GM18519 (cell line): ENCODE results near the gene KCNG2.

Experiments
- ATAC-seq: cut with Tn5 transposase; IDR thresholded peaks from one replicate; pipeline ENCODE4 v1.9.1; 2021; ENCODE audit warnings: mild to moderate bottlenecking, moderate library complexity; ENCODE audit not compliant: unreplicated experiment, low FRiP score

Gene KCNG2

DNA sequence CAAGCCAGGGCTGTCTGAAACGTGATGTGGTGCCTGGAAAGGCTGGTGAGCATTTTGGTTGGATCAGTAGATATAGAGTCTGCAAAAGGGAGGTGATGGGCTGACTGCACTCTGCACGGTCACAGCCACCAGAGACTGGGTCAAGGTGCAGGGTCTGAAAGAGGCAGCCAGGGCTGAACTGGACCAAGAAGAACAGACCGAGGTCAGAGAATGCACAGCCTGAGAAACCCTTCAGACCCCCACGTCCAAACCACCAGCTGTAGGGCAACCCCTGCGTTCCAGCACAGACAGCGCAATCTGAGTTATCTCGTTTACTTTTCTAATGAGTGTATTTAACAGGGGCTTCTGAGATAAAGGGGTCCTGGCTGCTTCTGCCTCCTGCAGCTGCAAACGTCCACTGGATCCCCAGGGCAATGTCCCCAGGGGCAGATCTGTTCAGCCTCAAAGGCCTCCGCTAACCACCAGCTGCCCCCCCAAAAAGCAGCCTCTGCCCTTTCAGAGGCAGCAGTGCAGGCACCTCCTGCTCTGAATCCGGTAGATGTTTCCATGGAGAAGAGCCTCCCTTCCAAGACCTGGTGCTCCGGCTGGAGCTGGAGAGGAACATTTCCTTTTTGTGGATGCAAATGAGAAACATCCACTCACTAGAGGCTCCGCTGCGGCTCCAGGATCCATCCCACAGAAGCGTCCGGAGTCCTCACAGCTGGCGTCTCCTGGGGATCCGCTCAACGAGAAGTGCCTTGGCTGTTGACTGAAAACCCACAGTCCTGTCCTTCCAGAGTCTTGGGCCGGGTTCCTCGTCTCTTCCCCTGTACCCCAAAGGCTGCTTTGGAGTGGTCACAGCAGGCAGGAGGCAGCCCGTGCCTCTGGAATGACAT, 970 bp upstream of the KCNG2 start:
- ATAC-seq: no peak

GRCh38 chr18:79798346-79798998, 734 bp downstream of the KCNG2 start:
- ATAC-seq: no peak

DNA sequence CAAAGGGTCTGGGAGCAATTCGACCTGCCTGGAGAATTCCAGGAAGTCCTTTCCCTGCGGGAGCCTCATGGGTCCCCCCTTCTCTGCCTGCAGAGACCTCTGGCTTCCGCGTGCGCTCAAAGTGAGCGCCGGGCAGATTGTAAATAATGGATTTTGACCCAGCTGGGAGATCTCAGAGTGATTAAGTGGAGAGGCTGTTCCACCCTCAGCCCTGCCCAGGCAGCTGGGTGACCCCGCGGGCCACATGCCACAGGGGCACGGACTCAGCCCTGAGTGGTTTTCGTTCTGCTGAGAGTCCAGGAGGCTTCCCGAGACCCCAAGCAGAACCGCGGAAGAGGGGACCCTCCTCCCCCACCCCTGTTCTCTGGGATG, 1.2 kb downstream of the KCNG2 start:
- ATAC-seq: no peak

GRCh38 chr18:79799619-79800370, 2.1 kb downstream of the KCNG2 start:
- no peak for ATAC-seq

DNA sequence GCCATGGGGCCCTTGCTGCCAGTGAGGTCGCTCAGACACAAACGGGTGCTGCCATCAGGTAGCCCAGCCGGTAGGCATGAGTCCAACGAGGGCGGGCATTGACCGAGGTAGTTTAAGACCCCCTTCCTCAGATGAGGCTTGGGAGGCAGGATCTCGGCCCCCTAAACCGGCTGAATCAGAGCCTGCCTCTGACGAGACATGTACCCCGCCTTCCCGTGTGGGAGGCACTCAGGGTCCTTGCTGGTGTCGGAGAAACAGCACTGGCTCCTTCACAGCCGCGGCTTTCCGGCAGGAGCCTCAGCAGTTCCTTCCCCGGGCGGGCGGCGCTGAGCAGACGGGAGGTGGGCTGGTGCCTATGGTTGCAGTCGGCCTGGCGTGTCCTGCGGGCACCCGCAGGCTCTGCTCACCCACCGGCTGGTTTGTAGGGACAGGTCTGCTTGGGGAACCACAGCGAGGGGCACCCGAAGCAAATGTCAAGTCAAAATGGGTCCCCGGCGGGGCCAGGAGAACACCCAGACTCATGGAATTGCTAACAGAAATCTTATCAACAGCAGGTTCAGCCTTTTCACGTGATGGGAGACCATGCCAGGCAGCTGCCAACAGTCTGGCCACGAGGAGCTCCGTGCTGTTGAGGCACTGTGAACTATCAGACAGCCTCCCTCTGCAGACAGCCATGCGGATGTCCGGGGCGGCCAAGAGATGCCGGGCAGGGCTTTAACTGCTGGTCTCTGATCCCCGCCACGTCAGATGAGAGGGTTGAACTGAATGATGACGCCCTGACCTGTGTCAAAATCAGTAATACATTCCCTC, 2.8 kb downstream of the KCNG2 start:
- ATAC-seq: no peak

- ATAC-seq: no peak
Observed at GRCh38 chr18:79801217-79801616, 3.5 kb downstream of the KCNG2 start.

GRCh38 chr18:79801641-79802040, 3.9 kb downstream of the KCNG2 start:
- no peak for ATAC-seq

DNA sequence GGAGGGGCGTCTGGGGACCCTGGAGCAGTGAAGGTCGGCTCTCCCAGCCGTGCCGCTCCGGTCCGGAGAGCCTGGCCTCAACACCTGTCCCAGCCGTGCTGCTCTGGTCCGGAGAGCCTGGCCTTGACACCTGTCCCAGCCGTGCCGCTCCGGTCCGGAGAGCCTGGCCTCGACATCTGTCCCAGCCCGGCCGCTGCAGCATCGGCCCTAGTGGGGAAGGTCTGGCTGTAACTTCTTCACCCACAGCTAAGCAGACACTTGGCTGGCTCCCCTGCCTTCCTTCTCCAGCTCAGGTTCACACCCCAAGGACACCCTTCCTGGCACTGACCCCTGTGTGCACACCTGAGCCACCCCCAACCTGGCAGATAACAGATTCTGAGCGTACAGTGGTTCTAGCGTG, 4.6 kb downstream of the KCNG2 start:
- no peak for ATAC-seq

DNA sequence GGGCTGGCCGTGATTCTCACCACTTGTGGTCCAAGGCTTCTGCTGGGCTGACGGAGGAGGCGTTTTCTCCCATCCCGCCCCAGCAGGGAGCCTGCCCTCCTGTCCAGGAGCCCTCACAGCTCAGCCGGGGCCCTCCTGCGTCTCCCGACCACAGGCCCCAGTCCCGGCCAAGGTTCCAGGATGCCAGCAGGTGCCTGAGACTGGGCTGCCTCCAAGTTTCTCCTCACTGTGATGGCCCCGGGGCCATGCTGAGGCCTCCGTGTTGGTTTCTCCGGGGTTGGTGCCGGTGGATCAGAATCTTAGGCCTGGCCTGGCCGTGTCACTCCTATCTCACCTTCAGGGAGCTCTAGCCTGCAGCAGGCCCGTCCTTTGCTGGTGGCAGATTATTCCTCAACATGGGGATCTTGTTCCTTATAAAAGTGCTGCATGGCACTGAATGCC, 5.9 kb downstream of the KCNG2 start:
- ATAC-seq: no peak

DNA sequence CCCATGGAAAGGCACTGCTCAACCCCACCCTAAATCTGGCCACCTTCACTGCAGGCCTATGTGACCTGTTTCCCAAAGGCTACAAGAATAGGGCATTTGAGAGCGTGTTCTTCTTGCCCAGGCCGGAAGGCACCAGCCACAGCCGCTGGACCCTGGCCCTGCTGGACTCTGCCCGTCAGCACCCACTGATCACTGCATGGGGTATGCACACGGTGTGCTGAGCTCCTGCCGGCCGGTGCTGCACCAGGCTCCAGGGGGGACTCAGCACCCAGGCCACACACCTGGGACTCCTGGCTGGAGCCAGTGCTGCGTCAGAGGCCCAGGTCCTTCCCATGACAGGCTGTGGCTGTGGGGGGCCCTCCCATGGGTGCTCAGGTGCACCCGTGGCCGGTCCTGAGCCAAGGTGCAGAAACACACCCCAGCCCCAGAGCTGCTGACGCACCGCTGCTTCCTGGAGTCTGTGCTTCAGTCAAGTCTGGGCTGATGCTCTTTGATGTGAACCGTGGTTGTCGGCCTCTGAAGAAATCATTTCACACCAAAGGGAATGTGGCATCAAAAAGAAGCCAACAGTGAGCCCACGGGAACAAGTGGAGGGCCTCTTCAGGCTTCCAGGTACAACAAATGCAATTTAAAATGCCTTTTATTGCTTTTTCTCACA, 6.5 kb downstream of the KCNG2 start:
- ATAC-seq: no peak

DNA sequence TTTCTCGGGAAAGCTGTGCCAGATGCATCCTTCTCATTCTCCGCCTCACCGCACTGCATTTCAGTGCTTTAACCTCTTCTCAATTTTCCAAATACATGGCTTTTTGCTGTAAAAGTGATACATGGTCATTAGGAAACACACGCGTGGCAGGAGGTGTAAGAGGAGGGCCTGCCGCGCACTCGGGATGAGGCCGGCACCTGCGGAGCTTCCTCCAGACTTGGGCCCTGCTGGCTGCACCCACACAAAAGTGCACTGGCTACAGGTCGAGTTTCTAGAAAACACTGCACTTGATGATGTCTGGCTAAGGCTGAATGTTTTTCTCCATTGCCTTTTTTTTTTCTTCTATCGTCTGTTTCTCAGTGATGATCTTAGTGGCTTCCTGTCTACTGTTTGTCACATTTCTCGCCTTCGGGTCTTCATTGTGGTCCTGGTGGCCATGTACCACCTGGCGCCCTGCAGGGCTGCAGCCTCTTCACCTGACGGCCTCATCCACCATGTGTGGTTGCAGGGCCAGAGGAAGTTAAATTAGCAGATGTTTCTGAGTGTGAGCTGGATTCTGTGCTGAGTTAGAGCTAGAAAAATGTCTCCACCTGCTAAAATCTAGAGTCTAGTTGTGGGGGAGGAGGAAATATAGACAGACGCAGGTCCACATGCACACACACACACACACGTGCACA, 7.6 kb downstream of the KCNG2 start:
- ATAC-seq: no peak

DNA sequence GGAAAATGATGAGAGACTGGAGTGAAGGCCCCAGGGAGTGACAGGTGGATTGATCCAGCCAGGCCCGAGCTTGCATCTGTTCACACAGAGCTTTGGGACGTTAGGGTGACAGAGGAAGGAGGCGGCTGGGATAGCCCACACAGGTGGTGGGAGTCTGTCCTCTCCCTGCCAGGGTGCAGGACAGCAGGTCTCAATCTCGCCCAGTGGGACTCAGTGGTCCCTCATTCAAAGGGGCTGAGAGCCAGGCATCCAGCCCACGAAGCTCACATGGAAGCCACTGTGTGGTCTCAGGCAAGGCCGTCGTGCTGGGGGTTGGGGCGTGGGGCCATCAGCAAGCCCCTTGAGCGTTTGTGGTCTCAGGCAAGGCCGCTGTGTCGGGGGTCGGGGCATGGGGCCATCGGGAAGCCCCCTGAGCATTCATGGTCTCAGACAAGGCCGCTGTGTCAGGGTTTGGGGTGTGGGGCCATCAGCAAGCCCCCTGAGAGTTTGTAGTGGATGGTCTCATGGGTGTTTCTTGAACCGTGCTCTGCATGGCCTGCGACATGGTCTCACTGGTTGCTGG, 8.3 kb downstream of the KCNG2 start:
- no peak for ATAC-seq

- ATAC-seq: no peak
Observed at GRCh38 chr18:79806976-79807841, 9.5 kb downstream of the KCNG2 start.

- ATAC-seq: no peak
Observed at GRCh38 chr18:79809482-79810192, 11.9 kb downstream of the KCNG2 start.

DNA sequence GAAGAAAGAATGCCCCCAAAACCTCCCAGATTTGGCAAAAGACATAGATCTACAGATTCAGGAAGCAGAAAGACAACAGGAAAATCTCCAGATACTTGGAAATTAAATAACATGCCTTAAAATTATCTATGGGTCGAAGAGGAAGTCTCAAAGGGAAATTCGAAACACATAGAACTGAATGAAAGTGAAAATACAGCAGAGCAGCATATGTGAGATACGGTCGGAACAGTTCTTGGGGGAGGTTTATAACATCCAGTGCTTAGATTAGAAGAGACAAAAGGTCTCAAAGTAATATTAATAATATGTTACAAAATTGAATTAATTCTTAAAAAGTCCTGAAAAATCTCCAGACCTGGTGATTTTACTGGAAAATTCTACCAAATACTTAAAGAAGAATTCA, 14.3 kb downstream of the KCNG2 start:
- ATAC-seq: no peak

DNA sequence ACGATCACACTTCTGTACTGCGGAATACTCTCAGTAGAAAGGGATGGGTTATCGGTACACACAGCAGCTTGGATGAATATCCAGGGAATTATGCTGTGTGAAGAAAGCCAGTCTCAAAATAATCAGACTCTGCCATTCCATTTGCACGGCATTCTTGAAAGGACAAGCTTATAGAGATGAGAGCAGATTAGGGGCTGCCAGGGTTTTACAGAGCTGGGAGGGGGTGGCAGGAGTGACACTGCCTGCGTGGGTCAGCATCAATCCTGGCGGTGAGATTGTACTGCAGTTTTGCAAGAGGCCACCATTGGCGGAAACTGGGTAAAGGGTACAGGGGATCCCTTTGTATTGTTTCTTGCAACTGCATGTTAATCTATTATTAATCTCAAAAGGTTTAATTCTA, 16.6 kb downstream of the KCNG2 start:
- ATAC-seq: no peak

DNA sequence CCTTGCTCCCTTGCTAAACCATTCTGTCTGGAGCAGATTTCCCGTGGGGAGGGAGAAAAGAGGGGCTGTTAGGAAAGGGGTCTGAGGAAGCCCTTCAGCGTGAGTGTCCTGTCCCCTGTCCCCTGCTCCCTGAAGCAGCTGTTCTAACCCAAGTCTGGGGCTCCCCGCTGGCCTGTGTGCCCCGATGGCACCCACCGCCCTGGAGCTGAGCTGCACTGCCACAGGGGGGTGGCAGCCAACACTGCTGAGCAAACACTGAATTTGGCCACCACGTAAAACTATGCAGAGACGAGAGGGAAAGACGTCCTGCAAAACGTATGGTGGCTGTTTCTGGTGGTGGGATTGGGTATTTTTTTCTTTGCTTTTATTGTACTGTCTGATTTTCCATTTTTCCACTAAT, 17.9 kb downstream of the KCNG2 start:
- ATAC-seq: no peak

DNA sequence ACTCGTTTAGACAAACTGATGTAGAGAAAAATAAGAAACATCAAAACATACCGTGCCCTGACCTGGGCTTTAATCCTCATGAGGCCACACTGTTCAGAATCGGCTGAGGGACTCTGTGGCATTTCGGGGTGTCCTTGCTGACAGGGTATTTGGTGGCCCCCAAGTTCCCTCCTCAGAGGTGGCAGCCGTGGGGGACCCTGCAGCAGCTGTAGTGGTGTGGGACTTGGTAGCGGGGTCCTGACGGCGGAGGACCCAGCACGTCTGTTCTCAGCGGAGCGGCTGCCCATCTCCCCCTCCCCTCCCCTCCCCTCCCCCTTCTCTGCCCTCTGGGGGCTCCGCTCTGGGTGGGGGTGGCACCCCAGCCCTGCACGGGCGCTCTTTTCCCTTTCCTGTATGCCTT, 18.4 kb downstream of the KCNG2 start:
- ATAC-seq: no peak
